Measurements from ENCODE around the gene MPC1. TPM values are rescaled to one million over a fixed set of nuclear protein-coding genes. Genes with fewer than 3 reads are reported as not detected.

MPC1 gene
- total RNA-seq, 4 donors from 2014 or later: 31.9 to 54.0 (median 42.5) TPM

- Histone ChIP-seq H3K27me3 (no peaks in the 10 kb centered on the region), H3K36me3 (no peaks in the 10 kb centered on the region), H3K27ac (peak overlapping the region; percentile 95), H3K9me3 (no peaks in the 10 kb centered on the region), H3K4me1 (peaks cover 18% of the 10 kb centered on the region), H3K4me3 (peak overlapping the region; percentile 75)
- DNase-seq (ENCODE audit: low spot score in 2 of 2): no peak
- TF ChIP-seq POLR2AphosphoS5 (IDR thresholded peaks at IDR 0.05): no peak
- TF ChIP-seq EP300 (IDR thresholded peaks at IDR 0.05): no peak
- TF ChIP-seq, protein P1, sequence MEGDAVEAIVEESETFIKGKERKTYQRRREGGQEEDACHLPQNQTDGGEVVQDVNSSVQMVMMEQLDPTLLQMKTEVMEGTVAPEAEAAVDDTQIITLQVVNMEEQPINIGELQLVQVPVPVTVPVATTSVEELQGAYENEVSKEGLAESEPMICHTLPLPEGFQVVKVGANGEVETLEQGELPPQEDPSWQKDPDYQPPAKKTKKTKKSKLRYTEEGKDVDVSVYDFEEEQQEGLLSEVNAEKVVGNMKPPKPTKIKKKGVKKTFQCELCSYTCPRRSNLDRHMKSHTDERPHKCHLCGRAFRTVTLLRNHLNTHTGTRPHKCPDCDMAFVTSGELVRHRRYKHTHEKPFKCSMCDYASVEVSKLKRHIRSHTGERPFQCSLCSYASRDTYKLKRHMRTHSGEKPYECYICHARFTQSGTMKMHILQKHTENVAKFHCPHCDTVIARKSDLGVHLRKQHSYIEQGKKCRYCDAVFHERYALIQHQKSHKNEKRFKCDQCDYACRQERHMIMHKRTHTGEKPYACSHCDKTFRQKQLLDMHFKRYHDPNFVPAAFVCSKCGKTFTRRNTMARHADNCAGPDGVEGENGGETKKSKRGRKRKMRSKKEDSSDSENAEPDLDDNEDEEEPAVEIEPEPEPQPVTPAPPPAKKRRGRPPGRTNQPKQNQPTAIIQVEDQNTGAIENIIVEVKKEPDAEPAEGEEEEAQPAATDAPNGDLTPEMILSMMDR (IDR thresholded peaks at IDR 0.05): no peak
- no peak for TF ChIP-seq POLR2A (IDR thresholded peaks at IDR 0.05)
- WGBS: 39% methylated on average over 6 of the region's 6 CpGs
Measured at GRCh38 chr6:166381381-166381732, 1.4 kb downstream of the MPC1 start.

- no peaks in the 10 kb centered on the region for H3K27me3 ChIP-seq
- no peak for DNase-seq (ENCODE audit: low spot score in 2 of 2)
Measured at GRCh38 chr6:166379800-166380199, 2.9 kb downstream of the MPC1 start.

DNA sequence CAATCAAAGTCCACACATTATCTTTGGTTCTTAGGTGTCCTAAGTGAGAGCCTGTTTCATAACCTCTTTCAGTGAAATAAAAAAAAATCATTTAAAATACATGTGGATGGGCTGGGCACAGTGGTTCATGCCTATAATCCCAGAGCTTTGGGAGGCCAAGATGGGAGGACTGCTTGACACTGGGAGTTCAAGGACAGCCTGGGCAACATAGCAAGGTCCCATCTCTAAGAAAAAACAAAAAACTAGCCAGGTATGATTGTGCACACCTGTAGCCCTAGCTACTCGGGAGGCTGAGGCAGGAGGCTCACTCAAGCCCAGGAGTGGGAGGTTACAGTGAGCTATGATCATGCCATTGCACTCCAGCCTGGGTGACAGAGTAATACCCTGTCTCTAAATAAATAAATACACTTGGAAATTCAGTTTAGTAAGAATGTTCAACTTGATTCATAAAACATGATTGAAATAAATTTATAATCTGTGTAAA lies 3.6 kb downstream of the MPC1 start:
- DNase-seq (ENCODE audit: low spot score in 2 of 2): no peak
- peaks cover 16% of the 10 kb centered on the region for H3K4me1 ChIP-seq
- WGBS: 95% methylated on average over 1 of the region's 1 CpG
- H3K27me3 ChIP-seq: no peaks in the 10 kb centered on the region
- H3K4me3 ChIP-seq: no peak overlapping the region
- H3K36me3 ChIP-seq: no peaks in the 10 kb centered on the region
- H3K9me3 ChIP-seq: no peaks in the 10 kb centered on the region
- H3K27ac ChIP-seq: no peak overlapping the region
- no peak for TF ChIP-seq POLR2A (IDR thresholded peaks at IDR 0.05)

More at GRCh38 chr6:166379800-166380199, 2.9 kb downstream of the MPC1 start:
- Histone ChIP-seq H3K27ac (no peak overlapping the region), H3K36me3 (no peaks in the 10 kb centered on the region), H3K4me1 (peaks cover 18% of the 10 kb centered on the region), H3K9me3 (no peaks in the 10 kb centered on the region), H3K4me3 (no peak overlapping the region)
- 87% methylated on average over 4 of the region's 4 CpGs for WGBS
- TF ChIP-seq EP300 (IDR thresholded peaks at IDR 0.05) (no peak), POLR2A (IDR thresholded peaks at IDR 0.05) (no peak), POLR2AphosphoS5 (IDR thresholded peaks at IDR 0.05) (no peak)
- TF ChIP-seq, protein P1 (IDR thresholded peaks at IDR 0.05): no peak

DNA sequence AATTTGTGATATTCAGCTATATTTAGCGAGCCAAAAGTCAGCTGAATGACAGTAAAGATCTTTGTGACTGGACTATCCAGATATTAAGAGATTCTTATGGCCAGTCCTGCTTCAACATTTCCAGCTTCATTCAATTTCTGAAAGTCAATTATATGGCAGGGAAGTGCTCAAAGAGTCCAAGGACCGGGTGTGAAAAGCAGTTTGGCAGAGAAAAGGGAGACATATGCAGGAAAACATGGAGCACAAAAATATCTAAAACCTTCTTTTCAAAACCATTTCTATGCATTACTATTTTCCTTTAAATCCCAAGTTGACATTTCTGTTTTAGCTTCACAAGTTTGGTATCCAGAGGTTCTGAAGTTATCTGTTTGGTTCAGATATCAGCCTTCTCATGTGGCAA lies 5.0 kb downstream of the MPC1 start:
- Histone ChIP-seq H3K9me3 (no peaks in the 10 kb centered on the region), H3K27me3 (no peaks in the 10 kb centered on the region), H3K36me3 (no peaks in the 10 kb centered on the region), H3K4me1 (peaks cover 12% of the 10 kb centered on the region), H3K4me3 (no peak overlapping the region), H3K27ac (no peak overlapping the region)
- WGBS: 41% methylated on average over 2 of the region's 2 CpGs
- no peak for DNase-seq (ENCODE audit: low spot score in 2 of 2)
- no peak for TF ChIP-seq EP300 (IDR thresholded peaks at IDR 0.05)
- TF ChIP-seq POLR2A (IDR thresholded peaks at IDR 0.05): no peak
- no peak for TF ChIP-seq POLR2AphosphoS5 (IDR thresholded peaks at IDR 0.05)
- TF ChIP-seq, protein P1 (IDR thresholded peaks at IDR 0.05): no peak

GRCh38 chr6:166375013-166375412 lies 7.7 kb downstream of the MPC1 start:
- TF ChIP-seq, protein P1 (IDR thresholded peaks at IDR 0.05): no peak
- TF ChIP-seq POLR2AphosphoS5 (IDR thresholded peaks at IDR 0.05) (no peak), POLR2A (IDR thresholded peaks at IDR 0.05) (no peak), EP300 (IDR thresholded peaks at IDR 0.05) (no peak)
- peaks cover under 1% of the 10 kb centered on the region for H3K36me3 ChIP-seq
- H3K4me3 ChIP-seq: no peak overlapping the region
- no peaks in the 10 kb centered on the region for H3K9me3 ChIP-seq
- no peaks in the 10 kb centered on the region for H3K4me1 ChIP-seq
- DNase-seq (ENCODE audit: low spot score in 2 of 2): no peak
- 93% methylated on average over 1 of the region's 1 CpG for WGBS
- H3K27me3 ChIP-seq: no peaks in the 10 kb centered on the region
- no peak overlapping the region for H3K27ac ChIP-seq

DNA sequence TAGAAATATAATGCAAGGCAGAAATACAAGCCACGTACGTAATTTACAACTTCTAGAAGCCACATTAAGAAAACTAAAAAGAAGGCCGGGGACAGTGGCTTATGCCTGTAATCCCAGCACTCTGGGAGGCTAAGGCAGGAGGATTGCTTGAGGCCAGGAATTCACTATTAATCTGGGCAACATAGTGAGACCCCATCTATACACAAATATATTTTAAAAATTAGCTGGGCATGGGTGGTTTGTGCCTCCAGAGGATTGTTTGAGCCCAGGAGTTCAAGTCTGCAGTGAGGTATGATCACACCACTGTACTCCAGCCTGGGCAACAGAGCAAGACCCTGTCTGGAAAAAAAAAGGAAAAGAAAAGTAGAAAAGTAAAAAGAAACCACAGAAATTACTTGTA lies 12.3 kb downstream of the MPC1 start:
- Histone ChIP-seq H3K4me1 (no peaks in the 10 kb centered on the region), H3K27me3 (no peaks in the 10 kb centered on the region), H3K27ac (no peak overlapping the region), H3K9me3 (no peaks in the 10 kb centered on the region), H3K4me3 (no peak overlapping the region), H3K36me3 (peaks cover 17% of the 10 kb centered on the region)
- TF ChIP-seq POLR2A (IDR thresholded peaks at IDR 0.05) (no peak), EP300 (IDR thresholded peaks at IDR 0.05) (no peak), POLR2AphosphoS5 (IDR thresholded peaks at IDR 0.05) (no peak)
- TF ChIP-seq, protein P1 (IDR thresholded peaks at IDR 0.05): no peak
- DNase-seq (ENCODE audit: low spot score in 2 of 2): no peak
- WGBS: 96% methylated on average over 3 of the region's 3 CpGs
